Suprapubic skin (tissue), 4 donors: ENCODE data around the gene PDCD6IP. TPM values are rescaled to one million over a fixed set of nuclear protein-coding genes. Genes with fewer than 3 reads are reported as not detected.

ENCODE experiments used
- DNase-seq, 2 donors: peaks; one replicate each; pipeline ENCODE4 v3.0.0-alpha.2; 2019; ENCODE audit warnings: low spot score in 2 of 2
- H3K27ac ChIP-seq: fragments of 200-600 bp; sonication (generic); one replicate; pipeline ENCODE4 v1.5.1; 2019
- H3K27me3 ChIP-seq: fragments of 200-600 bp; sonication (generic); one replicate; pipeline ENCODE4 v1.5.1; 2019
- H3K36me3 ChIP-seq: fragments of 200-600 bp; sonication (generic); one replicate; pipeline ENCODE4 v1.5.1; 2019
- H3K4me1 ChIP-seq: fragments of 200-600 bp; sonication (generic); one replicate; pipeline ENCODE4 v1.5.1; 2019
- H3K4me3 ChIP-seq: fragments of 200-600 bp; sonication (generic); one replicate; pipeline ENCODE4 v1.5.1; 2019; ENCODE audit warnings: mild to moderate bottlenecking
- H3K9me3 ChIP-seq: fragments of 200-600 bp; sonication (generic); one replicate; pipeline ENCODE4 v1.5.1; 2019
- CTCF ChIP-seq, 2 donors: fragments of 200-600 bp in 1 of 2; fragments of 450-650 bp in 1 of 2; sonication (generic) in 1 of 2; IDR thresholded peaks; one replicate each; pipeline ENCODE4 v1.5.1; 2016 to 2019; ENCODE audit warnings: antibody characterized with exemption in 2 of 2, mild to moderate bottlenecking in 1 of 2, moderate library complexity in 1 of 2
- EP300 ChIP-seq: sonication (generic); formaldehyde crosslinking; IDR thresholded peaks from one replicate; pipeline ENCODE4 v1.6.1; 2017; ENCODE audit warnings: antibody characterized with exemption
- POLR2A ChIP-seq, 2 donors: fragments of 450-650 bp; IDR thresholded peaks; one replicate each; pipeline ENCODE4 v1.6.1; 2017; ENCODE audit warnings: antibody characterized with exemption in 2 of 2, mild to moderate bottlenecking in 2 of 2, moderate library complexity in 2 of 2
- POLR2AphosphoS5 ChIP-seq, 3 donors: sonication (generic); formaldehyde crosslinking; IDR thresholded peaks; one replicate each; pipeline ENCODE4 v1.6.1; 2017; ENCODE audit warnings: antibody characterized with exemption in 3 of 3
- WGBS: methylation state at CpG from one replicate; pipeline ENCODE4 v1.1.5; 2018; 5-methylcytosine and 5-hydroxymethylcytosine counted together
- total RNA-seq, 4 donors: library from RNA; depleted of rRNA; stranded (reverse); fragments of >200 nt; gene quantifications; one replicate each; pipeline ENCODE4 v1.1.0, GENCODE V29; 2016

The PDCD6IP gene
- total RNA-seq, 4 donors from 2014 or later, result 117 to 174 (median 135) TPM

DNA sequence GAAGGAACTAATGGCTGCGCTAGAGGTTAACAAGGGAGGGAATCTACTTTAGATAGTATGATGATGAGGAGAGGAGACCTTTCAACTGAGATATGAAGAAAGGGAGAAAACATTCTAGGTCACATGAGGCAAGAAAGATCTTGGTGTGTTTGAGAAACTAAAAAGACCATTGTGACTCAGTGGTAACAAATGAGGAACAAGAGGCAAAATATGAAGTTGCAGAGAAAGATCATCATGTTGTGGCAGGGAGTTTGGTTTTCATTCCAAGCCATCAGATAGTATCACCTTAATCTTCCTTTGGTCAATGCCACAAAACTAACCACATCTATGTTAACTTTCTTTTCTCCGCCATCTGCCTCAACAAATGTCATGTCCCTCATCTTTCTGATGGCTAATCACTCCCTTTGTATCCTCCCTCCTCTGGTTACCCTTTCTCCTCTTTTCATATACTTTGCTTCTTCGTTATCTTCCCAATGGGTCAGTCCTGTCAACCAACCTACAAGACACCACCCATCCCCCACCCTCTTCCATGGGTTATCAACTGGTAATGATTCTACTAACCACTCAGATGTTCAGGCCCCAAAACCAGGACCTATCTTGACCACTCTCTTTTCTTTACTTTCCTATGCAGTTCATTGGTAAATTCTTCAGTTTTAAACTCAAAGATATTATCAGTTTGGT lies 2.4 kb upstream of the PDCD6IP start:
- Histone ChIP-seq H3K4me1 (peaks cover 28% of the 10 kb centered on the region), H3K36me3 (no peaks in the 10 kb centered on the region), H3K27ac (no peak overlapping the region), H3K9me3 (no peaks in the 10 kb centered on the region), H3K27me3 (no peaks in the 10 kb centered on the region), H3K4me3 (no peak overlapping the region)
- TF ChIP-seq EP300 (no peak), CTCF (IDR thresholded peaks at IDR 0.05) (no peak), POLR2AphosphoS5 (IDR thresholded peaks at IDR 0.05) (no peak), POLR2A (IDR thresholded peaks at IDR 0.05) (no peak)
- DNase-seq, result no peak
- WGBS, result 90% methylated on average over 3 of the region's 3 CpGs

- 1% methylated on average over 9 of the region's 9 CpGs for WGBS
- Histone ChIP-seq H3K4me3 (peak overlapping the region; percentile 68), H3K27me3 (no peaks in the 10 kb centered on the region), H3K36me3 (no peaks in the 10 kb centered on the region), H3K4me1 (peaks cover 40% of the 10 kb centered on the region), H3K9me3 (no peaks in the 10 kb centered on the region), H3K27ac (peak overlapping the region; percentile 96)
- DNase-seq, result no peak
- TF ChIP-seq POLR2AphosphoS5 (IDR thresholded peaks at IDR 0.05), result no peak
- no peak for TF ChIP-seq EP300
- TF ChIP-seq CTCF (IDR thresholded peaks at IDR 0.05), result no peak
- no peak for TF ChIP-seq POLR2A (IDR thresholded peaks at IDR 0.05)
Measured at GRCh38 chr3:33798113-33798417, 365 bp upstream of the PDCD6IP start.

GRCh38 chr3:33799202-33799551 lies 747 bp downstream of the PDCD6IP start:
- no peaks in the 10 kb centered on the region for H3K36me3 ChIP-seq
- 12% methylated on average over 3 of the region's 3 CpGs for WGBS
- no peaks in the 10 kb centered on the region for H3K9me3 ChIP-seq
- H3K4me1 ChIP-seq, result peaks cover 40% of the 10 kb centered on the region
- H3K27me3 ChIP-seq, result no peaks in the 10 kb centered on the region
- TF ChIP-seq POLR2A (IDR thresholded peaks at IDR 0.05), result no peak
- TF ChIP-seq CTCF (IDR thresholded peaks at IDR 0.05), result no peak
- no peak for TF ChIP-seq EP300
- no peak for TF ChIP-seq POLR2AphosphoS5 (IDR thresholded peaks at IDR 0.05)
- H3K4me3 ChIP-seq, result peak overlapping the region; percentile 68
- DNase-seq, result no peak
- peak overlapping the region; percentile 96 for H3K27ac ChIP-seq

DNA sequence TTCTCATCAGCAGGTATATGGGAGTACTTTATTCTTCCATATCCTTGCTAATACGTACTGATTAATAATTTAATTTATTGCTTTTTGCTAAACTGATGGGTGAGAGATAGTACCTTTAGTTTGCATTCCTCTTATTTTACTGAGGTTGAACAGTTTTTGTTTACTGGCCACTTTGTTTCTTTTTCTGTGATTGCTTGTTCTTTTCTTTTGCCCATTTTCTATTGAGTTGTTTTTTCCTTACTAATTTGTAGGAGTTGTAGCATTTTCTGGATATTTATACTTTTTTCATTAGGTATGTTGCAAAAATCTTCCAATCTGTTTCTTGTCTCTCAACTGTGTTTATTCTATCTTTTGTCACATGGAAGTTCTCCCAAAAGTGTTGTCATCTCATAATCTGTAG lies 4.8 kb downstream of the PDCD6IP start:
- DNase-seq, result no peak
- Histone ChIP-seq H3K4me3 (no peak overlapping the region), H3K4me1 (peaks cover 62% of the 10 kb centered on the region), H3K9me3 (no peaks in the 10 kb centered on the region), H3K27ac (no peak overlapping the region), H3K36me3 (no peaks in the 10 kb centered on the region), H3K27me3 (no peaks in the 10 kb centered on the region)
- 88% methylated on average over 1 of the region's 1 CpG for WGBS
- no peak for TF ChIP-seq CTCF (IDR thresholded peaks at IDR 0.05)

- H3K27ac ChIP-seq, result no peak overlapping the region
- H3K4me3 ChIP-seq, result no peak overlapping the region
- TF ChIP-seq POLR2A (IDR thresholded peaks at IDR 0.05), result no peak
- TF ChIP-seq EP300, result no peak
- TF ChIP-seq POLR2AphosphoS5 (IDR thresholded peaks at IDR 0.05), result no peak
- TF ChIP-seq CTCF (IDR thresholded peaks at IDR 0.05), result no peak
- H3K9me3 ChIP-seq, result no peaks in the 10 kb centered on the region
- no peak for DNase-seq
- 79% methylated on average over 6 of the region's 6 CpGs for WGBS
- no peaks in the 10 kb centered on the region for H3K27me3 ChIP-seq
- no peaks in the 10 kb centered on the region for H3K36me3 ChIP-seq
- H3K4me1 ChIP-seq, result peaks cover 66% of the 10 kb centered on the region
Measured at GRCh38 chr3:33803894-33804526, 5.6 kb downstream of the PDCD6IP start.
